Measurements from ENCODE around the gene KRT78.

KRT78 gene

GRCh38 chr12:52836491-52837412, 12.0 kb downstream of the KRT78 start:
- TF ChIP-seq CTCF (IDR thresholded peaks at IDR 0.05; ENCODE audit: low read depth, low read length), result no peak
- DNase-seq (ENCODE audit: extremely low read depth, low read depth), result no peak

GRCh38 chr12:52836042-52836466, 12.7 kb downstream of the KRT78 start:
- DNase-seq (ENCODE audit: extremely low read depth, low read depth), result no peak
- TF ChIP-seq CTCF (IDR thresholded peaks at IDR 0.05; ENCODE audit: low read depth, low read length), result no peak

- no peak for TF ChIP-seq CTCF (IDR thresholded peaks at IDR 0.05; ENCODE audit: low read depth, low read length)
Measured at GRCh38 chr12:52835271-52836041, 13.3 kb downstream of the KRT78 start.

GRCh38 chr12:52834727-52835001, 14.1 kb downstream of the KRT78 start:
- no peak for DNase-seq (ENCODE audit: extremely low read depth, low read depth)
- no peak for TF ChIP-seq CTCF (IDR thresholded peaks at IDR 0.05; ENCODE audit: low read depth, low read length)

More at GRCh38 chr12:52835271-52836041, 13.3 kb downstream of the KRT78 start:
- no peak for DNase-seq (ENCODE audit: extremely low read depth, low read depth)

- DNase-seq (ENCODE audit: extremely low read depth, low read depth), result no peak
- no peak for TF ChIP-seq CTCF (IDR thresholded peaks at IDR 0.05; ENCODE audit: low read depth, low read length)
Measured at GRCh38 chr12:52833922-52834726, 14.7 kb downstream of the KRT78 start, which contains the start of gene KRT79. Gene KRT79, minus strand, starts transcription at chr12:52834311. Its CDS starts 51 bp downstream, at chr12:52834260.

- TF ChIP-seq CTCF (IDR thresholded peaks at IDR 0.05; ENCODE audit: low read depth, low read length), result no peak
- DNase-seq (ENCODE audit: extremely low read depth, low read depth), result no peak
Measured at GRCh38 chr12:52832985-52833905, 15.5 kb downstream of the KRT78 start.

All from AG09319 (cell line).